GM13976 (cell line): ENCODE measurements around the gene ZNF638.

ENCODE experiments used
- DNase-seq: peaks from one replicate; pipeline ENCODE4 v3.0.0; 2012; ENCODE audit warnings: low spot score
- in situ Hi-C: fragments of 300-500 bp; cut with MboI; formaldehyde crosslinking; loops from one replicate; pipeline ENCODE4 v1.12.0; 2022; ENCODE audit warnings: low sequenced_read_pairs, mixed read lengths, inconsistent platforms; ENCODE audit not compliant: unreplicated experiment
- TF ChIP-seq, protein P1 (sequence below): IDR thresholded peaks from 2 replicates; pipeline ENCODE4 v1.5.1; 2012; ENCODE audit warnings: borderline replicate concordance, mild to moderate bottlenecking; ENCODE audit not compliant: insufficient read depth; ENCODE audit errors: extremely low read depth, missing control alignments, control extremely low read depth

Gene ZNF638

DNA sequence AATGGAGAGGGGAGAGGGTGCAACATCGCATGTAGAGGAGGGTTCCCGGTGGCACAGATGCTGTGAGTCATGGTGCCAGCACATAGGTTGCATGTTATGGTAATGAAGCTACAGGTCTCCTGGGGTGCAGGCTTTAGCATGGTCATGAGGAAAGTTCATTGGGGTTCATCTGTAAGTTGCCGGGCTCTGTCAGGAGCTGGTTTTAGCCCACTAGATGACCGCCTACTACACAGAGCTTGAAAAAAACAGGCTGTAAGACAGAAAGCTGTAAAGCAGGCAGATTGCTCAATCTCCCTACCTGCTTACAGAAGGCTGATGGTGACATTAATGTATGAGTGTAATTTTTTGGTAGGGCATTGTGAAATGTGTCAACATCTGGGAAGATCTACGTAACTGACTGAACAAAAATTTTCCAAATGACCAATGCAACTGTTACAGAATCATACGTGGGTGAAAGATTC, 145.7 kb downstream of the ZNF638 start:
- DNase-seq, result no peak
- TF ChIP-seq, protein P1, sequence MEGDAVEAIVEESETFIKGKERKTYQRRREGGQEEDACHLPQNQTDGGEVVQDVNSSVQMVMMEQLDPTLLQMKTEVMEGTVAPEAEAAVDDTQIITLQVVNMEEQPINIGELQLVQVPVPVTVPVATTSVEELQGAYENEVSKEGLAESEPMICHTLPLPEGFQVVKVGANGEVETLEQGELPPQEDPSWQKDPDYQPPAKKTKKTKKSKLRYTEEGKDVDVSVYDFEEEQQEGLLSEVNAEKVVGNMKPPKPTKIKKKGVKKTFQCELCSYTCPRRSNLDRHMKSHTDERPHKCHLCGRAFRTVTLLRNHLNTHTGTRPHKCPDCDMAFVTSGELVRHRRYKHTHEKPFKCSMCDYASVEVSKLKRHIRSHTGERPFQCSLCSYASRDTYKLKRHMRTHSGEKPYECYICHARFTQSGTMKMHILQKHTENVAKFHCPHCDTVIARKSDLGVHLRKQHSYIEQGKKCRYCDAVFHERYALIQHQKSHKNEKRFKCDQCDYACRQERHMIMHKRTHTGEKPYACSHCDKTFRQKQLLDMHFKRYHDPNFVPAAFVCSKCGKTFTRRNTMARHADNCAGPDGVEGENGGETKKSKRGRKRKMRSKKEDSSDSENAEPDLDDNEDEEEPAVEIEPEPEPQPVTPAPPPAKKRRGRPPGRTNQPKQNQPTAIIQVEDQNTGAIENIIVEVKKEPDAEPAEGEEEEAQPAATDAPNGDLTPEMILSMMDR, result no peak
- in situ Hi-C loops, result no loop called here

DNA sequence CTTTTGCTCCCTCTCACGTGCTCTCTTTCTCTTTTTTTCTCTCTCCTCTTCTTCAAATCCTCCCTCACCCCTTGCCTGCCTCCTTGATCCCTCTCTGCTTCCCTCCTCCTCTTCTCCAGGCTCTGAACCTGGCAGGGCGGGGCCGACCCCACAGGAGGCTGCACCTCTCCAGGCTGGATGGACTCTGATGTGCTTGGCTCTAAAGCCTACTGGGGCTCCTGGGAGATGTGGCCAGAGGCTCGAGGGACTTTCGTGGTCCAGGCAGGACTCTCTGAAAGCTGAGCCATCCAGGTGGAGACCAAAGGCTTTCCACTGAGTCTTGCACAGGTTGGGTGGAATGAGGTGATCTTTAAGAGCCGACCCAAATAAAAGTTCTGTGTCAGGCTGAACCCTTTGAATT, 147.2 kb downstream of the ZNF638 start:
- no peak for DNase-seq
- TF ChIP-seq, protein P1, result no peak
- in situ Hi-C loops, result no loop called here

GRCh38 chr2:71479261-71479660, 147.7 kb downstream of the ZNF638 start:
- in situ Hi-C loops, result no loop called here

GRCh38 chr2:71481111-71481510, 149.5 kb downstream of the ZNF638 start:
- in situ Hi-C loops, result no loop called here
- DNase-seq, result no peak
- TF ChIP-seq, protein P1, result no peak

More at GRCh38 chr2:71479261-71479660, 147.7 kb downstream of the ZNF638 start:
- no peak for DNase-seq
- TF ChIP-seq, protein P1, result no peak

DNA sequence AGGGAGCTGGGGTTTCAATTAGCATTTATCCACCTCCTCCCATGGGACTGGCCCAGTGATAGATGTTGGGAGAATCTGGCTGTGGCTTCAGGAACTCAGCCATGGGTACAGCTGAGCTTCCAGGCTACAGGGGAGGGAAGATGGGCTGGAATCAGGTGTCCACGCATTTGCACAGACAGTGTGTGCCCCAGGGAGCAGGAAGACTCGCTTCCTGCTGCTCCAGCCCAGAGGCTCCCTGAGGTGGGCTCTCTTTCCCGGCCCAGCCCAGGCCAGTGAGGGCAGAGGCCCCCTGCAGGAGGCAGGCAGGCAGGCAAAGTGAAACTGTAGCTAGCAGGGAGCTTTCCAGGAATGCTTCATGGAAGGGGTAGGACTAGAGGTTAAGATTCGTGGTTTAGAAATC, 150.5 kb downstream of the ZNF638 start:
- TF ChIP-seq, protein P1, result no peak
- in situ Hi-C loops, result no loop called here
- DNase-seq, result no peak

DNA sequence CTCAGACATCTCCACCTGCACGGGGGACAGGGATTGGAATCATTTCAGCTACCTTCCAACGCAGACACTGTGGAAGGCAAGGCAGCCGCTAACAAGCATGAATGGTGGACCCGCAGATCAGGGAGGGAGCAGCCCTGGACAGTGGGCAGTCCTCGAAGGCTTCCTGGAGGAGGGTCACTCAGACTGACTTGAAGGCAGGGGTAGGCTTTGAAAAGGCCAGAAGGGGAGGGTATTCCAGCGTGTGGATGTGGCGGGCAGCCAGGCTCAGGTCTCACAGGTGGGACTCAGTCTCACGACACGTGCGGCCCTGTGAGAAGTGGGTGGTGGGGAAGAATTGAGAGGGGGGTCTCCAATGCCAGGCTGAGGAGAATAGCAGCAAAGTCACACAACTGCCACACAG, 151.7 kb downstream of the ZNF638 start:
- TF ChIP-seq, protein P1, result no peak
- no peak for DNase-seq
- in situ Hi-C loops, result no loop called here

DNA sequence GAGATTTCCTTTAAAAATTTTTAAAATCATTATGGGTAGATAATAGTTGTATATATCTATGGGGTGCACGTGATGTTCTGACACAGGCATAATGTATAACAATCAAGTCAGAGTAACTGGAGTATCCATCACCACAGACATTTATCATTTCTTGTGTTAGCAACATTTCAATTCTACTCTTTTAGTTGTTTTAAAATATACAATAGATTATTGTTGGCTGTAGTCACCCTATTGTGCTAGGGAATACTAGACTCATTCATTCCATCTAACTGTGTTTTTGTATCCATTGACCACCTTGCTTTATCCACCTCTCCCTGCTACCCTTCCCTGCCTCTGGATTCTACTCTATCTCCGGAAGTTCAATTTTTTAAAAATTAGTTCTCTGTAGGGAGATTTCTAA, 152.8 kb downstream of the ZNF638 start:
- TF ChIP-seq, protein P1, result no peak
- DNase-seq, result no peak
- in situ Hi-C loops, result no loop called here
